GM19099 (cell line): ENCODE data around the gene BRIP1.

Experiments
- POLR2A ChIP-seq: IDR thresholded peaks from 3 replicates; pipeline ENCODE4 v1.6.1; 2011; ENCODE audit warnings: low read depth; ENCODE audit not compliant: insufficient read length; ENCODE audit errors: extremely low read depth

The BRIP1 gene

GRCh38 chr17:61634011-61634539 lies 229.3 kb downstream of the BRIP1 start:
- TF ChIP-seq POLR2A = no peak

GRCh38 chr17:61632826-61633225 lies 230.5 kb downstream of the BRIP1 start:
- TF ChIP-seq POLR2A = no peak

GRCh38 chr17:61631800-61632199 lies 231.5 kb downstream of the BRIP1 start:
- TF ChIP-seq POLR2A = no peak
